Measurements from ENCODE around the gene DUSP9.

GRCh38 chrX:153634832-153635231, 12.2 kb upstream of the DUSP9 start:
- TF ChIP-seq, protein P1, sequence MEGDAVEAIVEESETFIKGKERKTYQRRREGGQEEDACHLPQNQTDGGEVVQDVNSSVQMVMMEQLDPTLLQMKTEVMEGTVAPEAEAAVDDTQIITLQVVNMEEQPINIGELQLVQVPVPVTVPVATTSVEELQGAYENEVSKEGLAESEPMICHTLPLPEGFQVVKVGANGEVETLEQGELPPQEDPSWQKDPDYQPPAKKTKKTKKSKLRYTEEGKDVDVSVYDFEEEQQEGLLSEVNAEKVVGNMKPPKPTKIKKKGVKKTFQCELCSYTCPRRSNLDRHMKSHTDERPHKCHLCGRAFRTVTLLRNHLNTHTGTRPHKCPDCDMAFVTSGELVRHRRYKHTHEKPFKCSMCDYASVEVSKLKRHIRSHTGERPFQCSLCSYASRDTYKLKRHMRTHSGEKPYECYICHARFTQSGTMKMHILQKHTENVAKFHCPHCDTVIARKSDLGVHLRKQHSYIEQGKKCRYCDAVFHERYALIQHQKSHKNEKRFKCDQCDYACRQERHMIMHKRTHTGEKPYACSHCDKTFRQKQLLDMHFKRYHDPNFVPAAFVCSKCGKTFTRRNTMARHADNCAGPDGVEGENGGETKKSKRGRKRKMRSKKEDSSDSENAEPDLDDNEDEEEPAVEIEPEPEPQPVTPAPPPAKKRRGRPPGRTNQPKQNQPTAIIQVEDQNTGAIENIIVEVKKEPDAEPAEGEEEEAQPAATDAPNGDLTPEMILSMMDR (IDR thresholded peaks at IDR 0.05; ENCODE audit: poor library complexity): no peak
- TF ChIP-seq EZH2 (IDR thresholded peaks at IDR 0.05; ENCODE audit: borderline replicate concordance) (no peak), EZH2phosphoT487 (IDR thresholded peaks at IDR 0.05; ENCODE audit: low read depth, severe bottlenecking, unreplicated experiment) (no peak)
